ENCODE measurements around the gene TRAF5.
"Not testable (repeated sequence)": the region's sequence is repeated elsewhere in the genome, so short reads cannot be mapped to it uniquely, and the experiment has no call there.

The TRAF5 gene

DNA sequence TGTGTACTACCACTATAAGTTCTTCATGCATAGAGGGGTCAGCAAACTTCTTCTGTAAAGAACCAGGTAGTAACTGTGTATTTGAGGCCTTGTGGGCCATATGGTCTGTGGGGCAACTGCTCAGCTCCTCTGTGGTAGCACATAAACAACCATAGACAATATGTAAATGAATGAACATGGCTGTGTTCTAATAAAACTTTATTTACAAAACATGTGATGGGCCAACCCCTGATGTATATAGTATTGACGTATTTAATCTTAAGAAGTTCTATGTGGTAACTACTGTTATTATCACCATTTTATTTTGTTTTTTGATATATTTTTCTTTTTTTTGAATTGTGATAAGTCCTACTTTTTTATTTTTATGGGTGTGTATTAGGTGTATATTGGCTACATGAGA, 15.4 kb downstream of the TRAF5 start:
- FAIRE-seq (no peak), DNase-seq (ENCODE audit: insufficient read length, low spot score) (no peak)
- no peak for TF ChIP-seq TAF1 (IDR thresholded peaks at IDR 0.05; ENCODE audit: low read depth, low read length)
- no peak for TF ChIP-seq SPI1 (IDR thresholded peaks at IDR 0.05; ENCODE audit: low read depth, low read length)
- no peak for TF ChIP-seq POLR2AphosphoS5 (IDR thresholded peaks at IDR 0.05; ENCODE audit: low read depth, low read length)
- no peak for TF ChIP-seq POLR2A (IDR thresholded peaks at IDR 0.05; ENCODE audit: low read depth, low read length)
- no peak for TF ChIP-seq POU2F2 (IDR thresholded peaks at IDR 0.05; ENCODE audit: low read depth, low read length)
- no peak for TF ChIP-seq PAX5 (IDR thresholded peaks at IDR 0.05; ENCODE audit: insufficient read depth, low read length, severe bottlenecking)

DNA sequence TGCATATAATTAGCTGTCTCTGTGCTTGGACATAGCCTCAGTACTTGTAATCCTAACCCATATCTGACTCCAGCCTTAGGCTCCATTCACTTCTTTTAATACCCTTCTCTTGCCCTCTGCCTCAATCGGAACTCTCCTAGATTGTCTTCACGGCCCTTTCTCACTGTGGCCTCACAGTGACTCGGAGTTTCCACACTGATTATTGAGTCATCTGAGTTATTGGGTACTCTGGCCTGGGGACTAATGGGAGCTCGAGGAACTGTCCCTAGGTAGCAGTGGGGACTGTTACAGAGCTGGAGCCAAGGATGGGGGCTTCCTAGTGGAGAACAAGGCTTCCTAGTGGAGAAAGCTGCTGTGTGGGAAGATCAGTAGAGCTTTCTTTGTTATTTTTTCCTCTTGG, 17.0 kb downstream of the TRAF5 start:
- TF ChIP-seq PAX5 (IDR thresholded peaks at IDR 0.05; ENCODE audit: insufficient read depth, low read length, severe bottlenecking): no peak
- no peak for TF ChIP-seq POLR2A (IDR thresholded peaks at IDR 0.05; ENCODE audit: low read depth, low read length)
- TF ChIP-seq POU2F2 (IDR thresholded peaks at IDR 0.05; ENCODE audit: low read depth, low read length): no peak
- TF ChIP-seq TAF1 (IDR thresholded peaks at IDR 0.05; ENCODE audit: low read depth, low read length): no peak
- no peak for TF ChIP-seq POLR2AphosphoS5 (IDR thresholded peaks at IDR 0.05; ENCODE audit: low read depth, low read length)
- no peak for TF ChIP-seq SPI1 (IDR thresholded peaks at IDR 0.05; ENCODE audit: low read depth, low read length)
- DNase-seq (ENCODE audit: insufficient read length, low spot score): no peak
- FAIRE-seq: no peak

DNA sequence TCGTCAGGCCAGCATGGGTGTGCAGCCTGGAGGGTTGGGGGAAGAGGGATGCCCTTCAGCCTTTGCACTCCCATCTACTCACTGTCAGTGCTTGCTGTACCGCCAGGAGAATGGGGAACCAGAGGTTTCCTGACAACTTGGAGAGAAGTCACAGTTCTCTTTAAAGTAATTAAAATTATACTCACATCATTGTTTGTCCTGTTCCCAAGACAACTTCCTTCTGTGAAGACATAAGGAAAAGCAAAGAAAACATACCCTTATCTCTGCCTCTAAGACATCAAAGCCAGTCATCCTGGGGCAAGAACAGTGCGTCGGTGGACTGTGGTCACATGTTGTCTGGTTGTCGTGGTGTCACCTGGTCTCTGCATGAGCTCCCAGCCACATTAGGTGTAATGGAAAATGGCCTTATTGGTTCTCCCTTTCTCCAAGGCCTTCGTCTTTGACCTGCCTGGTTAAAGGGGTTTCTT, 17.6 kb downstream of the TRAF5 start:
- TF ChIP-seq POU2F2 (IDR thresholded peaks at IDR 0.05; ENCODE audit: low read depth, low read length): no peak
- no peak for TF ChIP-seq TAF1 (IDR thresholded peaks at IDR 0.05; ENCODE audit: low read depth, low read length)
- no peak for TF ChIP-seq POLR2A (IDR thresholded peaks at IDR 0.05; ENCODE audit: low read depth, low read length)
- no peak for TF ChIP-seq POLR2AphosphoS5 (IDR thresholded peaks at IDR 0.05; ENCODE audit: low read depth, low read length)
- TF ChIP-seq PAX5 (IDR thresholded peaks at IDR 0.05; ENCODE audit: insufficient read depth, low read length, severe bottlenecking): no peak
- TF ChIP-seq SPI1 (IDR thresholded peaks at IDR 0.05; ENCODE audit: low read depth, low read length): no peak
- FAIRE-seq (no peak), DNase-seq (ENCODE audit: insufficient read length, low spot score) (no peak)

DNA sequence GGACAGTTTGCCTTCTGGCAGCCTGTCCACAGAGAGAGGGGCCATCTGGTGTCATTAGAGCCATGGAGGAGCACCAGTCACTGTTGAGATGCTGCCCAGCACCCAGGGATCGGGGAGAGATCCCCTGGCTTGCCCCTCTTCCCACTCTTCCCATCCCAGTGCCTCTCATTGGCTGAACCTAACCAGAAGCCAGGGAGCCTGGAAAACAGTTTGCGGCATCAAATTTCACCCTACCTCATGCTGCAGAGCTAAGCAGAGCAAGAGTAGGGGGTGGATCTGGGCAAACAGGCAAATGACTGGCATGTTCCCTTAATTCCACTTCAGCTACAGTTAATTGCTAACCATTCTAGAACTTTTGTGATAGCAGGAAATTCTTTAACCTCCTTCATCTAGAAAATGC, 19.1 kb downstream of the TRAF5 start:
- no peak for DNase-seq (ENCODE audit: insufficient read length, low spot score)
- no peak for FAIRE-seq
- no peak for TF ChIP-seq POU2F2 (IDR thresholded peaks at IDR 0.05; ENCODE audit: low read depth, low read length)
- TF ChIP-seq SPI1 (IDR thresholded peaks at IDR 0.05; ENCODE audit: low read depth, low read length): no peak
- no peak for TF ChIP-seq PAX5 (IDR thresholded peaks at IDR 0.05; ENCODE audit: insufficient read depth, low read length, severe bottlenecking)
- TF ChIP-seq TAF1 (IDR thresholded peaks at IDR 0.05; ENCODE audit: low read depth, low read length): no peak
- no peak for TF ChIP-seq POLR2AphosphoS5 (IDR thresholded peaks at IDR 0.05; ENCODE audit: low read depth, low read length)
- TF ChIP-seq POLR2A (IDR thresholded peaks at IDR 0.05; ENCODE audit: low read depth, low read length): no peak

DNA sequence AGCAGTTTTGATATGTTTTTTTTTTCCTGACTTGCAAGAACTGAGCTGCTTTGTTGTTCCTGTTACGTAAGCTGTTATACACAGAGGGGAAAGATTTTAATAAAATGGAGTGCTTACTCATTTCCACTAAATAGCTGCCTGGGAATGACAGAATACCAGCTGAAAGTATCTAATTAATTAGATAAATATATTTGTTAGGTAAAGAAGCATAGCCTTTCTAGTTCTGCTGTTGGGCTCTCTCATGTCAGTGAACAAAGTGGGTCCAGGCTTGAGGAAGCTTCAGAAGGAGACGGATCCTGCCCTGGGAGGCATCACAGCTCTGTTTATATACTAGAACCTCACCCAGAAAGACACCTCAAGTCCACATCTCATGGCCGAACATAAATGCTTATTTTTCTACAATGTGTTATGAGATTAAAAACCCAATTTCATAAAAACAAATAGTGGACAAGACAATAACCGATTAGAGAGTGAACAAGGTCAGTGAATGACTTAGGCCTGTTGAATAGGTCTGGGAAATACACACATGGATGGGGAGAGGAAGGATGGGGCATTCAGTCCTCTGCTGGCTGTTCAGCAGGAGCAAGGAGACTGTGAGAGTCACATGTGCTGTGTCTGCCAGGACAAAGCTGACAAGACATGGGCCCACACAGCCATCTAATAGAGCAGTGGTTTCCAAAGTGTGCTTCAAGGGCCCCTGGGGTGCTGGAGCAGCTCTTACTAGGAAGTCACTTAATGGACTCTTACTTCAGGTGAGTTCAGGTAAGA, 20.6 kb downstream of the TRAF5 start:
- FAIRE-seq (no peak), DNase-seq (ENCODE audit: insufficient read length, low spot score) (no peak)
- no peak for TF ChIP-seq POU2F2 (IDR thresholded peaks at IDR 0.05; ENCODE audit: low read depth, low read length)
- TF ChIP-seq SPI1 (IDR thresholded peaks at IDR 0.05; ENCODE audit: low read depth, low read length): no peak
- TF ChIP-seq POLR2AphosphoS5 (IDR thresholded peaks at IDR 0.05; ENCODE audit: low read depth, low read length): no peak
- TF ChIP-seq POLR2A (IDR thresholded peaks at IDR 0.05; ENCODE audit: low read depth, low read length): no peak
- TF ChIP-seq PAX5 (IDR thresholded peaks at IDR 0.05; ENCODE audit: insufficient read depth, low read length, severe bottlenecking): no peak
- no peak for TF ChIP-seq TAF1 (IDR thresholded peaks at IDR 0.05; ENCODE audit: low read depth, low read length)

DNA sequence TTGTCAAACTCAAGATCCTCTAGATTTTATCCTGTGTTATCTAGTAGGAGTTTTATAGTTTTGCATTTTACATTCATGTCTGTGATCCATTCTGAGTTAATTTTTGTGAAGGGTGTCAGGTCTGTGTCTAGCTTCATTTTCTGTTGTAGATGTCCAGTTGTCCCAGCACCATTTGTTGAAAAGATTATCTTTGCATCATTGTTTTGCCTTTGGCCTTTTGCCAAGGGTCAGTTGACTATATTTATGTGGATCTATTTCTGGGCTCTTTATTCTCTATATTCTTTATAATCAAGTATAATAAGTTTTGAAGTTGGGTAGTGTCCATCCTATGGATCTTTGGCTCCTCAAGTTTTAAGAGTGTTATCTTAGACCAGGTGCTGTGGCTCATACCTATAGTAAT, 21.9 kb downstream of the TRAF5 start:
- DNase-seq (ENCODE audit: insufficient read length, low spot score) (no peak), FAIRE-seq (no peak)
- TF ChIP-seq POLR2A (IDR thresholded peaks at IDR 0.05; ENCODE audit: low read depth, low read length) (no peak), POLR2AphosphoS5 (IDR thresholded peaks at IDR 0.05; ENCODE audit: low read depth, low read length) (no peak), SPI1 (IDR thresholded peaks at IDR 0.05; ENCODE audit: low read depth, low read length) (no peak), TAF1 (IDR thresholded peaks at IDR 0.05; ENCODE audit: low read depth, low read length) (no peak), PAX5 (IDR thresholded peaks at IDR 0.05; ENCODE audit: insufficient read depth, low read length, severe bottlenecking) (no peak), POU2F2 (IDR thresholded peaks at IDR 0.05; ENCODE audit: low read depth, low read length) (no peak)

DNA sequence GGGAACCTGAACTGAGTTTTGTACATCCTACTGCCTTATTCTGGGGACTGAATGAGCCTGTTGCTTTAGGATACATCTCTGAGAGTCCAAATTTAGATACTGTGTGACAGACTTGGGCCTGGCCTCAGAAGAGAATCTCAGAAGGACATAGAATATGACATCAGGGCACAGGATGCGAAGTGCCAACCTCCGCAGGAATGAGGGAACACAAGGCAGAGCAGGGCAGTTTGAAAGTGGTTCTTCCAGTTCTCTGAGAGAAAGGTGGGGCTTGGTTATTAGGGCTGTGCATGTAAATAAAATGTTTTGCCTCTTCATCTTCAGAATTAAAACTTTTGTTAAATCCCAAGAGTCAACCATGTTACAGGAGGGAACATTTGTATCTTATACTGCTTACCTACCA, 23.1 kb downstream of the TRAF5 start:
- DNase-seq (ENCODE audit: insufficient read length, low spot score) (no peak), FAIRE-seq (no peak)
- no peak for TF ChIP-seq POLR2A (IDR thresholded peaks at IDR 0.05; ENCODE audit: low read depth, low read length)
- TF ChIP-seq PAX5 (IDR thresholded peaks at IDR 0.05; ENCODE audit: insufficient read depth, low read length, severe bottlenecking): no peak
- no peak for TF ChIP-seq TAF1 (IDR thresholded peaks at IDR 0.05; ENCODE audit: low read depth, low read length)
- no peak for TF ChIP-seq POLR2AphosphoS5 (IDR thresholded peaks at IDR 0.05; ENCODE audit: low read depth, low read length)
- no peak for TF ChIP-seq POU2F2 (IDR thresholded peaks at IDR 0.05; ENCODE audit: low read depth, low read length)

DNA sequence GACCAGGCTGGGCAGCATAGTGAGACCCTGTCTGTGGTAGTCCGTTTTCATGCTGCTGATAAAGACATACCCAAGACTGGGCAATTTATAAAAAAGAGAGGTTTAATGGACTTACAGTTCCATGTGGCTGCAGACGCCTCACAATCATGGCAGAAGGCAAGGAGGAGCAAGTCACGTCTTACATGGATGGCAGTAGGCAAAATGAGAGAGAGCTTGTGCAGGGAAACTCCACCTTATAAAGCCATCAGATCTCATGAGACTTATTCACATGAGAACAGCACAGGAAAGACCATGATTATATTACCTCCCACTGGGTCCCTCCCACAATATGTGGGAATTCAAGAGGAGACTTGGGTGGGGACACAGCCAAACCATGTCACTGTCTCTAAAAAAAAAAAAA, 25.4 kb downstream of the TRAF5 start:
- not testable (repeated sequence) for FAIRE-seq; DNase-seq (ENCODE audit: insufficient read length, low spot score)

DNA sequence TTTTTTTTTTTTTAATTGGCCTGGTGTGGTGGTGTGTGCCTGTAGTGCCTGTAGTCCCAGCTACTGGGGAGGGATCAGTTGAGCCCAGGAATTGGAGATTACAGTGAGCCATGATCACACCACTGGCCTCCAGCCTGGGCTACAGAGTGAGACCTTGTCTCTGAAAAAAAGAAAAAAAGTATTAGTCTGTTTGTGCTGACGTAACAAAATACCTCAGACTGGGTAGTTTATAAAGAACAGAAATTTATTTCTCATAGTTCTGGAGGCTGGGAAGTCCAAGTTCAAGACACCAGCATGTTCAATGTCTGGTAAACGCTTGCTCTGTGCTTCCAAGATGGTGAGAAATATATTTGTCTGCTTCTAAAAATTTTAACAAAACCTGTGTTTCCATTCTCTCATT, 25.8 kb downstream of the TRAF5 start:
- FAIRE-seq: no peak
- no peak for TF ChIP-seq TAF1 (IDR thresholded peaks at IDR 0.05; ENCODE audit: low read depth, low read length)
- DNase-seq (ENCODE audit: insufficient read length, low spot score): no peak

DNA sequence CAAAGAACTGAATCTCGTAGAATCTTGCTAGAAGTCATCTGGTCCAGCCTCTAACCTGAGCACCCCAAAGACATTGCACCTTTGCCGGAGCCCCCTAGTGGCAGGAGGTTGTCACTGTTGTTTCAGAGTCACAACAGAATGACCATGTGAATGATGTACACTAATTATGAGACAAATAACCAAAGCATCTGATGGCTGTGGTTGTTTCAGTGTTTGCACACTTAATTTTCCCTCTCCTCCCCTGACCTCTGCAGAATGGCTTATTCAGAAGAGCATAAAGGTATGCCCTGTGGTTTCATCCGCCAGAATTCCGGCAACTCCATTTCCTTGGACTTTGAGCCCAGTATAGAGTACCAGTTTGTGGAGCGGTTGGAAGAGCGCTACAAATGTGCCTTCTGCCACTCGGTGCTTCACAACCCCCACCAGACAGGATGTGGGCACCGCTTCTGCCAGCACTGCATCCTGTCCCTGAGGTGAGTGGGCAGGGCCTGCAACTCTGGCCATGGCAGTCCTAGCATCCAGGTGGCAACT, 26.4 kb downstream of the TRAF5 start:
- FAIRE-seq (peak; percentile 65), DNase-seq (ENCODE audit: insufficient read length, low spot score) (peak; percentile 34)
- TF ChIP-seq POLR2A (IDR thresholded peaks at IDR 0.05; ENCODE audit: low read depth, low read length) (no peak), POU2F2 (IDR thresholded peaks at IDR 0.05; ENCODE audit: low read depth, low read length) (no peak), SPI1 (IDR thresholded peaks at IDR 0.05; ENCODE audit: low read depth, low read length) (no peak), POLR2AphosphoS5 (IDR thresholded peaks at IDR 0.05; ENCODE audit: low read depth, low read length) (no peak), PAX5 (IDR thresholded peaks at IDR 0.05; ENCODE audit: insufficient read depth, low read length, severe bottlenecking) (no peak), TAF1 (IDR thresholded peaks at IDR 0.05; ENCODE audit: low read depth, low read length) (no peak)
